Hepatocyte (in vitro differentiated cells): ENCODE data around the gene UPF1. TPM values are rescaled to one million over a fixed set of nuclear protein-coding genes. Genes with fewer than 3 reads are reported as not detected.

Source experiments
- DNase-seq: peaks from one replicate; pipeline ENCODE4 v3.0.0-alpha.2; 2016; ENCODE audit warnings: low spot score
- H2AFZ ChIP-seq: fragments of 200-600 bp; sonication (generic); 2 replicates; pipeline ENCODE4 v1.6.0; 2016; ENCODE audit warnings: antibody characterized with exemption, mild to moderate bottlenecking
- H3K27ac ChIP-seq: fragments of 200-600 bp; sonication (generic); 2 replicates; pipeline ENCODE4 v1.5.1; 2016; ENCODE audit warnings: mild to moderate bottlenecking
- H3K27me3 ChIP-seq: fragments of 200-600 bp; sonication (generic); 2 replicates; pipeline ENCODE4 v1.6.1; 2016
- H3K36me3 ChIP-seq: fragments of 200-600 bp; sonication (generic); replicated peaks from 2 replicates; pipeline ENCODE4 v1.5.1; 2016; ENCODE audit warnings: low read depth; ENCODE audit not compliant: insufficient read depth
- H3K4me1 ChIP-seq: fragments of 200-600 bp; sonication (generic); 2 replicates; pipeline ENCODE4 v1.5.1; 2016; ENCODE audit warnings: mild to moderate bottlenecking, moderate library complexity; ENCODE audit not compliant: insufficient read depth
- H3K4me2 ChIP-seq: fragments of 200-600 bp; sonication (generic); 2 replicates; pipeline ENCODE4 v1.6.0; 2016
- H3K4me3 ChIP-seq: fragments of 200-600 bp; sonication (generic); 2 replicates; pipeline ENCODE4 v1.5.1; 2016; ENCODE audit warnings: mild to moderate bottlenecking
- H3K79me2 ChIP-seq: fragments of 200-600 bp; sonication (generic); 2 replicates; pipeline ENCODE4 v1.6.0; 2017; ENCODE audit warnings: mild to moderate bottlenecking
- H3K9me2 ChIP-seq: fragments of 200-600 bp; sonication (generic); replicated peaks from 2 replicates; pipeline ENCODE4 v1.6.0; 2017; ENCODE audit warnings: mild to moderate bottlenecking; ENCODE audit not compliant: insufficient read depth
- H3K9me3 ChIP-seq: fragments of 200-600 bp; sonication (generic); 2 replicates; pipeline ENCODE4 v1.5.1; 2016; ENCODE audit warnings: low read depth, mild to moderate bottlenecking
- H4K20me1 ChIP-seq: fragments of 200-600 bp; sonication (generic); 2 replicates; pipeline ENCODE4 v1.6.0; 2016; ENCODE audit warnings: mild to moderate bottlenecking; ENCODE audit not compliant: insufficient read depth, poor library complexity, severe bottlenecking
- EZH2 ChIP-seq: fragments of 200-600 bp; sonication (generic); IDR thresholded peaks from 2 replicates; pipeline ENCODE4 v1.6.1; 2016; ENCODE audit warnings: antibody characterized with exemption, mild to moderate bottlenecking, borderline replicate concordance
- EZH2phosphoT487 ChIP-seq: fragments of 200-600 bp; sonication (generic); IDR thresholded peaks from one replicate; pipeline ENCODE4 v1.6.1; 2018; ENCODE audit warnings: antibody characterized with exemption, mild to moderate bottlenecking, low read depth, moderate library complexity; ENCODE audit not compliant: unreplicated experiment, severe bottlenecking
- WGBS: methylation state at CpG from one replicate; pipeline ENCODE4 v1.1.6; 2016; ENCODE audit warnings: low lambda C conversion rate; ENCODE audit errors: missing lambda C conversion rate; 5-methylcytosine and 5-hydroxymethylcytosine counted together
- polyA plus RNA-seq: library from polyadenylated mRNA; unstranded; fragments of >200 nt; fragmentation: Nextera tagmentation; extraction: Ambion mirVana; gene quantifications from 2 replicates; pipeline ENCODE4 v1.2.1, GENCODE V29; 2016
- total RNA-seq: library from RNA; depleted of rRNA; stranded (reverse); fragments of >200 nt; gene quantifications from 2 replicates; pipeline ENCODE4 v1.2.3, GENCODE V29; 2014
- TF ChIP-seq, protein P1 (sequence below): fragments of 200-600 bp; sonication (generic); IDR thresholded peaks from 2 replicates; pipeline ENCODE4 v1.5.1; 2016; ENCODE audit warnings: antibody characterized with exemption, mild to moderate bottlenecking; ENCODE audit not compliant: poor library complexity

Gene UPF1
- total and polyA plus RNA-seq, 2 experiments from 2014 or later: 27.0 to 47.2 TPM

DNA sequence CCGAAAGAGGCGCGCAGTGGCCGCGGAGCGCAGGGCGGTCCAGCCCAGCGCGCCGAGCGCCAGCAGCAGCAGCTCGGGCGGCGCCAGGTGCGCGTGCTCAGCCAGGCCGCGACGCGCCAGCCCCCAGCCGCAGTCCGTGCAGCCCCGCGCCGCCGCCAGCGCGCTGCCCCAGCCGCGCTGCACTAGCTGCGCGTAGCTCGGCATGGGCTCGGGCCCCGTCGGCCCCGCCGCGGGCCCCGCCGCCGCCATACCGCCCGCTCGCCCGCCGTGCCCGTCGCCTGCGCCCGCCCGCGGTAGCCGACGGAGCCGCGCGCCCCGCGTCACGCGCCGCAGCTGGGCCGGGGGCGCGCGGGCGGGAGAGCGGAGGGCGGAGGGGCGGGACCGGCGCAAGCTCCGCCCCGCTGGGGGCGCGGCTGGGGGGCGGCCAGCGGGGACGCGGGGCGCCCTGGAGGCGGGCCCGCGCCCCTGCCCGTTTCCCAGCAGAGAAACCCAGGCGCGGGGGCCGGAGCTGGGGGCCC is 64.1 kb downstream of the UPF1 start, which contains the start of gene CERS1:
Gene CERS1, minus strand, starts transcription at position 335 of the 518 bp plus-strand sequence. Its CDS starts 86 bp downstream, at position 249.
- DNase-seq: peak; percentile 57
- peak within 1 kb of the TSS; percentile 98 for H3K4me2 ChIP-seq
- peak within 1 kb of the TSS; percentile 55 for H3K4me3 ChIP-seq
- H3K9me3 ChIP-seq: no peaks in the 10 kb centered on the region
- H3K79me2 ChIP-seq: no peaks in the 10 kb centered on the region
- peaks cover 6% of the 10 kb centered on the region for H3K4me1 ChIP-seq
- no peaks in the 10 kb centered on the region for H3K36me3 ChIP-seq
- WGBS: 1% methylated on average over 30 of the region's 89 CpGs
- no peaks in the 10 kb centered on the region for H3K9me2 ChIP-seq
- H4K20me1 ChIP-seq: peaks cover 2% of the 10 kb centered on the region
- TF ChIP-seq EZH2: no peak
- peaks cover 4% of the 10 kb centered on the region for H3K27me3 ChIP-seq
- no peak within 1 kb of the TSS for H3K27ac ChIP-seq
- H2AFZ ChIP-seq: no peak within 1 kb of the TSS

- Histone ChIP-seq H2AFZ (no peak overlapping the region), H3K79me2 (no peaks in the 10 kb centered on the region), H3K27ac (no peak overlapping the region), H4K20me1 (peaks cover 2% of the 10 kb centered on the region), H3K27me3 (peaks cover 4% of the 10 kb centered on the region), H3K36me3 (no peaks in the 10 kb centered on the region), H3K9me3 (no peaks in the 10 kb centered on the region), H3K9me2 (no peaks in the 10 kb centered on the region), H3K4me2 (peak overlapping the region; percentile 75), H3K4me3 (no peak overlapping the region), H3K4me1 (peaks cover 6% of the 10 kb centered on the region)
- no peak for DNase-seq
- TF ChIP-seq, protein P1, sequence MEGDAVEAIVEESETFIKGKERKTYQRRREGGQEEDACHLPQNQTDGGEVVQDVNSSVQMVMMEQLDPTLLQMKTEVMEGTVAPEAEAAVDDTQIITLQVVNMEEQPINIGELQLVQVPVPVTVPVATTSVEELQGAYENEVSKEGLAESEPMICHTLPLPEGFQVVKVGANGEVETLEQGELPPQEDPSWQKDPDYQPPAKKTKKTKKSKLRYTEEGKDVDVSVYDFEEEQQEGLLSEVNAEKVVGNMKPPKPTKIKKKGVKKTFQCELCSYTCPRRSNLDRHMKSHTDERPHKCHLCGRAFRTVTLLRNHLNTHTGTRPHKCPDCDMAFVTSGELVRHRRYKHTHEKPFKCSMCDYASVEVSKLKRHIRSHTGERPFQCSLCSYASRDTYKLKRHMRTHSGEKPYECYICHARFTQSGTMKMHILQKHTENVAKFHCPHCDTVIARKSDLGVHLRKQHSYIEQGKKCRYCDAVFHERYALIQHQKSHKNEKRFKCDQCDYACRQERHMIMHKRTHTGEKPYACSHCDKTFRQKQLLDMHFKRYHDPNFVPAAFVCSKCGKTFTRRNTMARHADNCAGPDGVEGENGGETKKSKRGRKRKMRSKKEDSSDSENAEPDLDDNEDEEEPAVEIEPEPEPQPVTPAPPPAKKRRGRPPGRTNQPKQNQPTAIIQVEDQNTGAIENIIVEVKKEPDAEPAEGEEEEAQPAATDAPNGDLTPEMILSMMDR: no peak
- TF ChIP-seq EZH2phosphoT487: no peak
- no peak for TF ChIP-seq EZH2
- 50% methylated on average over 14 of the region's 33 CpGs for WGBS
Observed at GRCh38 chr19:18896421-18896841, 64.7 kb downstream of the UPF1 start.

DNA sequence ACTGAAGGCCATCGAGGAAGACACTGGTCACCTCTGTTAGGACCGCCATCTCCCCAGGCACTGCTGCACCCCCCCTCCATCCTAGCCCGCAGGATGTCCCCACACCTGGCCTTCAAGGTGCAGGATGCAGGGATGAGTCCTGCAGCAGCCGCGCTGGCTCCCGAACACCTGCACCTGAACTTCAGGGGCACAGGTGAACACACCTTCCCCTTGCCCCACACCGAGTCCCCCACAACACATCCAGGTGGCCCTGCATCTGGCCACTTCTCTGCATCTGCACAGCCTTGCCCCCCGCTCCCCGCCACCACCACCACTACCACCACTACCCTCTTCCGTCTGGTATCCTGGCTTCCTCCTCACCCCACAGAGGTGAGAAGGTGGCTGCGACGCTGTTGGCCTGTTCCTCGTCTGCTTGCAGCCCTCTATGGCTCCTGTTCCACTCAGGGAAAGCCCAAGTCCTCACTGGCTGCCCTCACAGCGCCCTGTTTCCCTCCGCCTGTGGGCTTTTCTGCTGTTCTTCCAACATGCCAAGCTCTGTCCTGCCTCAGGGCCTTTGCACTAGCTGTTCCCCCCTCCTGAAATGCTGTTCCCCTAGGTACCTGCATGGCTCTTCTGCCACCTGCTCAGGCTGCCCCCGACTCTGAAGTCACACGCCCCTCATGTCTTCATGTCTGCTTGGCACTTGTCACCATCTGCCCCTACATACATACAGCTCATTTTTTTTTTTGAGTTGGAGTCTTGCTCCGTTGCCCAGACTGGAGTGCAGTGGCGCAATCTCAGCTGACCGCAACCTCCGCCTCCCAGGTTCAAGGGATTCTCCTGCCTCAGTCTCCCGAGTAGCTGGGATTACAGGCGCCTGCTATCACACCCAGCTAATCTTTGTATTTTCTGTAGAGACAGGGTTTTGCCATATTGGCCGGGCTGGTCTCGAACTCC is 65.6 kb downstream of the UPF1 start:
- Histone ChIP-seq H4K20me1 (peaks cover 2% of the 10 kb centered on the region), H3K4me2 (no peak overlapping the region), H3K27ac (no peak overlapping the region), H2AFZ (no peak overlapping the region), H3K4me1 (peaks cover 6% of the 10 kb centered on the region), H3K4me3 (no peak overlapping the region), H3K36me3 (no peaks in the 10 kb centered on the region), H3K79me2 (no peaks in the 10 kb centered on the region), H3K9me2 (no peaks in the 10 kb centered on the region), H3K9me3 (no peaks in the 10 kb centered on the region), H3K27me3 (peaks cover 4% of the 10 kb centered on the region)
- 94% methylated on average over 23 of the region's 25 CpGs for WGBS
- DNase-seq: no peak
- TF ChIP-seq, protein P1: no peak
- no peak for TF ChIP-seq EZH2
- TF ChIP-seq EZH2phosphoT487: no peak

DNA sequence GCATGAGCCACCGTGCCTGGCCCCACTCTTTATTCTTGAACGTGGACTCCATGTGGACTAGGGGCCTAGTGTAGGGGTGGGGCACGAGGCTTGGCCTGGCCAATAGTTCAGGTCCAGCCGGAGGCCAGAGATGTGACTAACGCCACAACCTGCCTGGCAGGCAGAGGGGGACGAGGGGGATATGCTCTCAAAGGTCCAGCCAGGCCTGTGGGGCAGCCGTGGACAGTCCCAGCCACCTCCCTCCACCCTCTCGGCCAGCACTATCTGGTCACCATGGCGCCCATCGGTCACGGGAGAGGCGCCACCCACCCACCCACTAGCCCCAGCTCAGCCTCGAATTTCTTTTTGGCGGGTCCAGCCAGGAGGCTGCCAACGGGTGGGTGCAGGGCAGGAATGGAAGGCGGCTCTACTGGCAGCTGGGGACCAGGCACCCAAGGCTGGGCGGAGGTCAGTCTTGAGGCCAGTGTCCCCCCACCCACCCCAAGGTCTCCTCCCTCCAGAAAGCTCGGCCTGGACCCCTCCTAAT is 66.4 kb downstream of the UPF1 start:
- no peak for DNase-seq
- Histone ChIP-seq H3K9me3 (no peaks in the 10 kb centered on the region), H3K79me2 (no peaks in the 10 kb centered on the region), H3K4me2 (no peak overlapping the region), H3K9me2 (no peaks in the 10 kb centered on the region), H2AFZ (no peak overlapping the region), H3K27ac (no peak overlapping the region), H3K36me3 (no peaks in the 10 kb centered on the region), H3K27me3 (peaks cover 4% of the 10 kb centered on the region), H4K20me1 (peaks cover 2% of the 10 kb centered on the region), H3K4me3 (no peak overlapping the region), H3K4me1 (peaks cover 6% of the 10 kb centered on the region)
- 48% methylated on average over 11 of the region's 18 CpGs for WGBS
- TF ChIP-seq, protein P1: no peak
- TF ChIP-seq EZH2 (no peak), EZH2phosphoT487 (no peak)
